Midbrain (tissue), 1 donor: ENCODE data around the gene SLC35D1.

Experiments used
- DNase-seq: peaks from one replicate; lab custom pipeline; 2025; lab: John Stamatoyannopoulos, UW

SLC35D1 gene

DNA sequence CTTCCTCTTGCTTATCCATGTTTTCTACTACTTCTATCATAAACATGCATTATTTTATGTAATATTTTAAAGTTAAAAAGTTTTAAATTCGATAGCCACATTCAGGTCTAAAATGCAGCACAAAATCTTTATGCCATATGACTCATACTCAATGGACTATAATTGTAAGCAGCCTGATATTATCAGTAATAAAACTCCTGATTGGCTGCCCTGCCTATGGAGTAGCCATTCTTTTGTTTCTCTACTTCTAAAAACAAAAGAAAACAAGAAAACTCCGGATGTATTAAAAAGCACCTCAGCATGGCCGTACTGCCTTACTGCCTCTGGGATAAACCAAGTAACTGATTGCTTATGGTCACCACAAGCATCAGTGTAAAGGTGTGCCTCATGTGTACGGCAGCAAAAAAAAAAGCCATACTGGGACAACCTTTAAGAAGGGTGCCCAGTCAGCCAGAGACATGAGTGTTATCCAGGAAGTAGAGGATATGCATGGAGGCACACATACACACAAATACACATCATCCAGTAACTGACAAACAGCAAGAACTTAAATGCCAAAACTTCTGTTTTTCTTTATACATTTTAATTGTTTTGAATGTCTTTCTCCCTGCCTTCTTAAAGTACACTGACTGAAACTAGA is 9.2 kb downstream of the SLC35D1 start:
- DNase-seq: no peak

GRCh38 chr1:67043366-67043765 is 10.6 kb downstream of the SLC35D1 start:
- DNase-seq: no peak

DNA sequence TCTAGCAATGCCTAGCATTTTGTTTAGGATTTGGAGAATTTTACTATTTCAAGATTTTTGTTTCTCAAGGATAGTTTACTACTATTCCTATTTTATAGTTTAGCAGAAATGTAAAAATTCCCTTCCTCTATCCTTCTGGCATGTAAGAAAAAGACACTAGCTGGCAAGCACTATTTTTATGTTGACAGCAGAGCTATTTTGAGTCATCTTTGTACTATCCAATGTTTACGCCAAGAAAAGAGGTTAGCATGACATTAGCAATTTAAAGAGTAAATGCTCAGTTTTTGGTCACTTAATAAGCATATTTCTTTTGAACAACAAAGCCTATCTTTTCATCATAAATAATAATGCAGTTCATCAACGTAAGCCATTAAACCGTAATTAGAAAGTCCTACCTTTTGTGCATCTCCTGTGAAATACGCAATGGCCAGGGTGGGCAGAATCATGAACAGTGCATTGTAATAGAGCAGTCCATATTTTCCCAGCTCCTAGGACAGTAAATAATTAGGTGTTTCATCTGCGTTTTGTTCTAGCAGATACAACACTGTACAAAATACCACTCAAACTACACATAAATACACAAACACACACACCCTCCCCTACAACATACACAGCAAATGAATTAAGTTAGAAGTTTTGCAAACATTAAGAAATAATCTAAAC is 12.0 kb downstream of the SLC35D1 start:
- no peak for DNase-seq

GRCh38 chr1:67040405-67040804 is 13.5 kb downstream of the SLC35D1 start:
- no peak for DNase-seq

GRCh38 chr1:67031859-67032247 is 22.1 kb downstream of the SLC35D1 start:
- no peak for DNase-seq

- DNase-seq: no peak
These were observed 22.7 kb downstream of the SLC35D1 start for GRCh38 chr1:67031121-67031858.

DNA sequence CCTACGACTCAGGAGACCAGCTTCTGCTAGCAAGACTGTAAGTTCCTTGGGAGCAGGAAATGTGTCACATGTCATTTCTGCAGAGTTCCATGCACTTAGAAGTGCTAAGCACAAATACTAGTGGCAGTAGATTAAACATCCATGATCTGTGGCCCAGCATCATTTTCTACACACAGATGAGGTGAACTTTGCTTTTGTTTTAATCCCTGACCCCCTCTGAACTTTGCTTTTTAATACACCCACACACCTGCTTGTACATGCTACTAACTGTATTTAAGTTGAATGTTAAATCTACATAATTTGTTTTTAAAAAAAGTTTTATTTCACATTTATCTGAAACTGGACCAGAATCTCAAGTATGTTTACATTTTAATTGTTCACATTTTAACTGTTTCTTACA is 24.5 kb downstream of the SLC35D1 start:
- DNase-seq: no peak

DNA sequence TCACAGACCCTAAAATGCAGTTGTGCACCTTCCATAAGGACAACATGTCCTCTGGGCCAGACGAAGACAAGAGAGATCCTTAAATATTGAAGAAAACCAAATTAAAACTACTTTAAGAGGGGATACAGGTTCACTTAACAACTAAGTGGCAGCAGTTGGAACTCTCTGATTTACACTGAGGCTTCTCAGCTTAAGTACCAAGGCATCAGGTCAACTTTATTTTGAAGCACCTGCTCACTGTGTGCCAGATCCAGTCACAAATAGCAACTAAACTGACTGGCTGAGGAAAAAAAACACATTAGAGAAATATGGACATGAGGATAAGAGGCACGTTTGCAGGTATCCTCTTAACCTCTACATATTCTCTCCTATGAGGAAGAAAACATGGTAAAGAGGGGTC is 33.2 kb downstream of the SLC35D1 start:
- no peak for DNase-seq

- DNase-seq: no peak
These were observed 33.6 kb downstream of the SLC35D1 start for GRCh38 chr1:67020304-67020703.

DNA sequence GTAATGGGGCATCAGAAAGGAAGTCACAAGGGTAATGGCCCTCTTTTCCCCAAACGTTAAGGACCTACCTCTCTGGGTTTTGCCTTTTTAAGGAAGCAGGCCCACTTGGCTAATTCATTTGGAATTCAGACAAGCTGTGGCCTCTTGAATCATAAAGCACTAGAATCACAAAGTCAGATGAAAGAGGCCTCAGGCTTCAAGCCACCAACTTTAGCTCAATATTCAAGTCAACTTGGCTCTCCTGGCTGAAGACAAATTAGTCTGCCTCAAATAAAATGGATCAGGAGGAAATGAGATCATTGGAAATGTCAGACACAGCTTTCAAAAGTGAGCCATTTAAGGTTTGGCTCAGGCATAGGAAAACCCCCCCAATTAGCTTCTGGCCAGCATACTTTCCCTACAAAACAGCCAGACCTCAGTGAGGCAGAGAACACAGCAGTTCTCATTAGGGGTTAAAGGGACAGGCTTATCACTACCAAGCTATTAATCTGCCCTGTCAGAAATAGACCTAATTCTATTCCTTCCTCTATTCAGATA is 34.3 kb downstream of the SLC35D1 start:
- peak; percentile 58 for DNase-seq

- DNase-seq: no peak
These were observed 34.8 kb downstream of the SLC35D1 start for GRCh38 chr1:67019121-67019520.

DNA sequence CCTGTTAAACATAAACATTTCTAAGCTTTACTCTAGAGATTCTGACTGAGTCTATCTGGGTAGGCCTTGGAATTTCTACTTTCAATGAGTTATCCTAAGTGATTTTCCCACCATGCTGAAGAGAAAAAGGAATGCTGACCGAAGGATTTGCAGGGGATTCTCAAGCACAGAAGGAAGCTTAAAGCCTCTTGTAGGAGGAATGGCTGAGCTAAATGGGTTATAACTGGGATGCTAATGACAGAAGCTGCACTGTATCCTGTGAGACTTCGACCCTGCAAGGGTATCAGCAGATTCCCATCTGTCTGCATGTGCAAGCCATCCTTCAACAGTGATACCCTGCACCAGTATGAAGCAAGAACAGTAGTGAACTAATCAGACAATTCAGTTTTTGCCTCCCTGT is 35.4 kb downstream of the SLC35D1 start:
- DNase-seq: no peak

DNA sequence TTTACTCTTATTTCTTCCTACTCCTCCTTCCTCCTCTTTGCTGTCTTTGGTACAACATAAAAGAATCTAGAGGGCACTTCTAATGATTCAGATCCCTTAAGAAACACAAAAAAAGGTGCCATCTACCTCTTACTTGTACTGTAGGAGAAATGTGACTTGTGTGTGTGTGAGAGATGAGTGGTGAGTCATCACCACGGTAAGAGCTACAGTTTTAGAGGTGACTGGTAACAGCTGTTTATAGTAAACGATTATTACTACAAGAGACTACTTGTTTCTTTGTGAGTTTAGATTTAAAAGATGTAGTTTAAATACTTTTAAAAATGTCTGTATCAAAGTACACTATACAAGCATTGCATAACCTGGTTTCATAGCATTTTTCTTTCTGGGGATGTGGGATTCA is 40.4 kb downstream of the SLC35D1 start:
- no peak for DNase-seq

DNA sequence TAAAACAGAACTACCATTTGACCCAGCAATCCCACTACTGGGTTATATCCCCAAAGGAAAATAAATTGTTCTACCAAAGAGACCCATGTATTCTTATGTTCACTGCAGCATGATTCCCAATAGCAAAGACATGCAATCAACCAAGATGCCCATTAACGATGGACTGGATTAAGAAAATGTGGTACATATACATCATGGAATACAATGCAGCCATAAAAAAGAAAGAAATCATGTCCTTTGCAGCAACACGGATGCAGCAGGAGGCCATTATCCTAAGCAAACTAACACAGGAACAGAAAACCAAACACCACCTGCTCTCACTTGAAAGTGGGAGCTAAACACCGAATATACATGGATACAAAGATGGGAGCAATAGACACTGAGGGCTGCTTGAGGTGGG is 44.2 kb downstream of the SLC35D1 start:
- DNase-seq: no peak

- peak; percentile 23 for DNase-seq
These were observed 48.9 kb downstream of the SLC35D1 start for GRCh38 chr1:67005068-67005467.

DNA sequence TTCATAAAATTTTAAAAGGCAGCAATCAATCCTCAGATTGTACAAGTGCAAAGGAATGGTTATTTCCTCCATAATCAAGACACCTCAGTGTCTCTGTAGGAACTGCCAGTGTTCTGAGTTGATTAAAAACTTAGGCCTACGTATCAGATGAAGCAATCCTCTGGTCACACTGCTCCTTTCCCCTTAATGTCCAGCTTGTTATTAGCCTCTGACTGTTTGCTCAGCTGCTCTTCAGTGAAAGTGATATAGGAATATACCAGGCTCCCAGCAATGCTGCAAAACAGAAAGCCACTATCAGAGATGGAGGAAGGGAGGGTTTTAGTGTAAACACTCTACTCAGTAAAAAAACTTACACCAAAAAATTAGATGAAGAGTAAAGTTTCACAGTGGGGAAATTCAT is 49.8 kb downstream of the SLC35D1 start:
- DNase-seq: no peak

DNA sequence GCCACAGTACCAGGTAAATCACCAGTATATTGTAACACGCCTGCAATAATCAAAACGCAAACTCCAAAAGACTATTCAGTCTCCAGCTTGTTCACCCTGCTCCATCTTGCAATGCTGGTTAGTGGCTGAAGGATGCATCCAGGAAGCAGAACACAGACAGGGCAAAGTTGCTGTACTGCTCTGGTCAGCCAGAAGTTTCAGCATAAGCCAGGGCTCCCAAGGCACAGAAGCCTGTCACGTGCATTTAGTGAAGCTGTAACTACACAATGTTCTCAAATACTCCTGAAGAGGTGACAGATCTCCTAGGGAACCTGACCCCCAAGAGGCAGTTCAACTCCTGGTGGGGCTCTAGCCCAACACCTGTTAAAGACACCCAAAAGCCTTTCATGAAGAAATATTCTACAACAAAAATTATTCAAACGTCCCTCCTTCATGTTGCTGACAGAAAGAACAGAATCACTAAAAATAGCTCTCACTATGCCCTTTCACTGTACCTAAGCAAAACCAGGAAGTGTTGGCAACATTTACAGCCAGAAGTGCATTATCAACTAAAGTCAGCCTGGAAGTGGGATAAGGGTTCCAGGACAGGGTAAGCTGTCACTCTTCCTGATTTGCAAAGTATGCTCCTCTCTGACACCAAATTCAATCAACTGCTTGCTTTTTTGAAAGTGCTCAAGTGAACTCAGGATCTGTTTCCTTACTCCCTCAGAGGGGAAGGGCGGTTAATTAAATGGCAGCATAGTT is 52.1 kb downstream of the SLC35D1 start:
- no peak for DNase-seq

DNA sequence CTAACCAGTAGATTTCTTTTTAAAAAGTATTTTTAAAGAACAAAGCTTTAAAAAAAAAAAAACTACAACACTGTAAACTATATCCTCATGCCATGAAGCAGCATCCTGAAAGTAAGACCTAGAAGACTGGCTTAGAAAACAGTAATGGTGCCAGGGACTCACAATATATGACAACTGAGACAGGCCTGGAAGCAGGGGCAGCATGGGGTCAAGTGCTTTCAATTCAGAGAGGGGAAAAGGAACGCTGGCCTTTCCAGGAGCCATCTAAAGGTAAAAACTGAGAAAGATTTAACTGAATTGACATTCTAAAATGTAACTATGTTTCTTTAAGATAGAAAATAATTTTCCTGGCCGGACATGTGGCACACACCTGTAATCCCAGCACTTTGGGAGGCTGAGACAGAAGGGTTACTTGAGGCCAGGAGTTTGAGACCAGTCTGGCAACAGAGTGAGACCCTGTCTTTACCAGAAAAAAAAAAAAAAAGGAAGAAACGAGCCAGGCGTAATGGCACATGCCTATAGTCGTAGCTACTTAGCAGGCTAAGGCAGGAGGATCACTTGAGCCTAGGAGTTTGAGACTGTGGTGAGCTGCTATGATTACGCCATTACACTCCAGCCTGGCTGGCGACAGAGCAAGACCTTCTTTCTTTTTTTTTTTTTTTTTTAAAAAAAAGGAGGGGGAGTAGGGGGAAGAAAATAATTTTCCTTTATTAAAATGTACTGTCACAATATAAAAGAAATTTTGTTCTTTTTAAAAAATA is 54.1 kb downstream of the SLC35D1 start:
- no peak for DNase-seq

DNA sequence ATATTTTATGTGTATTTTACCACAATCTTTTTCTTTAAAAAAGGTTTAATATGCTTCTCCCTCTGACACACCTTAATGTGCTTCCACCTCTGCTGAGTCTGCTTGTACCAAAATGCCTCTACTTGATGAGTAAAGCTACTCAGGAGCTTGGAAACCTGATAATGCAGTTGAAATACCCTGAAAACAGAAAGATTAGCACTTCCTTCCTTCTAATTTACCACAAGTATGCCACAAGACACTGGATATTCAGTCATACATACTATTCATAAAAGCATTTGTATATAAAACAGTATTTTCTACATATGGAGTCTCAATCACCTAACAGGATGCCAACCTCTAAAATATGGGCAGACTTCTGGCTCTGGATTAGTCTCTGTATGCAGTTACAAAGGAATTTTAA is 55.0 kb downstream of the SLC35D1 start:
- no peak for DNase-seq

DNA sequence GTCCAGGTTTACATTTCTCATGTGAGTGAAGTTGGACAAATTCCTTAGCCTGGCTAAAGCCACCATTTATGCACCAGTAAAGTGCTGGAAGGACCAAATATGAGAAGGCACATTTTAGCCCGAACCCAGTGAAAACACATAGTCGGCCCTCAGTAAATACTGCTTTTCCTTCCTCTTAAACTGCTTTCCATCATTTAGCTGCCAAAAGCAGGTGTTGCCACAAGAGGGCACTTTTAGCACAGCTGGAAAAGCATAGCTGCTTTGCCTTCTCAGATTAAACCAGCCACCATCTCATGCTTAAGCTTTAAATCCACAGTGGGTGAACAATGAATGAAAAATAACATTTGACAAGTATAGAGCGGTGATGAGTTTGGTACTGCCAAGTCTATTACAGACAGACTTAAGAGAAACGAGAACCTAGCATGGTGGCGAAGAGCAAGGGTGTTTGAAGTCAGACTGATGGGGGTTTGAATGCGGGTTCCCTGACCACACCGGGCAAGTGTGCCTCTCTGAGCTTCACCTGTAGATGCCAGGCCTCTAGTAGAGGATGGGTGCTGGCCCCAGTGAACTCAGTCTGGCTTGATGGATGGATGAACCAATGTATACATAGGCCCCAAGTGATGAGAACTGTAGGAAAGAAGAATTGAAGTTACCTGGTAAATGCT is 57.8 kb downstream of the SLC35D1 start:
- DNase-seq: peak; percentile 62

GRCh38 chr1:66993076-66993475 is 60.9 kb downstream of the SLC35D1 start:
- DNase-seq: no peak
